Bronchial epithelial cell (primary cell): ENCODE results near the gene PDAP1. TPM values are rescaled to one million over a fixed set of nuclear protein-coding genes. Genes with fewer than 3 reads are reported as not detected.

Experiments
- DNase-seq: peaks from one replicate; pipeline ENCODE4 v3.0.0-alpha.2; 2010; ENCODE audit warnings: low read depth
- FAIRE-seq: peaks from 2 replicates; lab custom pipeline; 2011; peaks lifted over from hg19 to GRCh38; lab: Jason Lieb, UNC
- H3K27me3 ChIP-seq: 2 replicates; pipeline ENCODE4 v1.5.1; 2011; ENCODE audit warnings: low read length; ENCODE audit not compliant: control insufficient read depth, insufficient read depth
- H3K36me3 ChIP-seq: 2 replicates; pipeline ENCODE4 v1.5.1; 2011; ENCODE audit warnings: low read length; ENCODE audit not compliant: control insufficient read depth, insufficient read depth
- H3K4me3 ChIP-seq: 2 replicates; pipeline ENCODE4 v1.5.1; 2011; ENCODE audit warnings: mild to moderate bottlenecking, low read depth, low read length, control low read depth
- total RNA-seq: library from RNA; depleted of rRNA; stranded (reverse); fragments of >200 nt; gene quantifications from 2 replicates; pipeline ENCODE4 v1.2.1, GENCODE V29; 2014
- TF ChIP-seq, protein P1 (sequence below): IDR thresholded peaks from 2 replicates; pipeline ENCODE4 v1.5.1; 2011; ENCODE audit warnings: mild to moderate bottlenecking, moderate library complexity, low read length, control low read depth, inconsistent platforms; ENCODE audit not compliant: insufficient read depth, severe bottlenecking

The PDAP1 gene
- total RNA-seq, 1 donor from 2014 or later: 38.2 TPM

DNA sequence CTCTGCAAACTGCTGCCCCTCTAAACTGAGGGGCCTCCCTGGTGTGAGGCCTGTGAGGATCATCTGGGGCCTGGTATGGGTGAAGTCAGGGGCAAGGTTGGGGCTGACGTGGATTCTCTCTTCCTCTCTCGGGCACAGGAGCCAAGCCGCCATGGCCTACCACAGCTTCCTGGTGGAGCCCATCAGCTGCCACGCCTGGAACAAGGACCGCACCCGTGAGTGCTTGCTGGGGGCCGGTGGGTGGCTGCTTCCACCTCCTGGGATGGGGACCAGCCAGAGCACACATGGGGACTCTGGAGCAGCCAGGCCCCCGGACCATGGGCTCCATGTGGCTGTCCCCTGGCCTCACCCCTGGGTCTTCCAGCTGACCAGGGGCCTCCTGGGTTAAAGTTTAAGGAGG is 22.8 kb downstream of the PDAP1 start:
- peaks cover 44% of the 10 kb centered on the region for H3K36me3 ChIP-seq
- DNase-seq (no peak), FAIRE-seq (no peak)
- TF ChIP-seq, protein P1, sequence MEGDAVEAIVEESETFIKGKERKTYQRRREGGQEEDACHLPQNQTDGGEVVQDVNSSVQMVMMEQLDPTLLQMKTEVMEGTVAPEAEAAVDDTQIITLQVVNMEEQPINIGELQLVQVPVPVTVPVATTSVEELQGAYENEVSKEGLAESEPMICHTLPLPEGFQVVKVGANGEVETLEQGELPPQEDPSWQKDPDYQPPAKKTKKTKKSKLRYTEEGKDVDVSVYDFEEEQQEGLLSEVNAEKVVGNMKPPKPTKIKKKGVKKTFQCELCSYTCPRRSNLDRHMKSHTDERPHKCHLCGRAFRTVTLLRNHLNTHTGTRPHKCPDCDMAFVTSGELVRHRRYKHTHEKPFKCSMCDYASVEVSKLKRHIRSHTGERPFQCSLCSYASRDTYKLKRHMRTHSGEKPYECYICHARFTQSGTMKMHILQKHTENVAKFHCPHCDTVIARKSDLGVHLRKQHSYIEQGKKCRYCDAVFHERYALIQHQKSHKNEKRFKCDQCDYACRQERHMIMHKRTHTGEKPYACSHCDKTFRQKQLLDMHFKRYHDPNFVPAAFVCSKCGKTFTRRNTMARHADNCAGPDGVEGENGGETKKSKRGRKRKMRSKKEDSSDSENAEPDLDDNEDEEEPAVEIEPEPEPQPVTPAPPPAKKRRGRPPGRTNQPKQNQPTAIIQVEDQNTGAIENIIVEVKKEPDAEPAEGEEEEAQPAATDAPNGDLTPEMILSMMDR: no peak
- H3K4me3 ChIP-seq: no peak overlapping the region
- no peaks in the 10 kb centered on the region for H3K27me3 ChIP-seq

DNA sequence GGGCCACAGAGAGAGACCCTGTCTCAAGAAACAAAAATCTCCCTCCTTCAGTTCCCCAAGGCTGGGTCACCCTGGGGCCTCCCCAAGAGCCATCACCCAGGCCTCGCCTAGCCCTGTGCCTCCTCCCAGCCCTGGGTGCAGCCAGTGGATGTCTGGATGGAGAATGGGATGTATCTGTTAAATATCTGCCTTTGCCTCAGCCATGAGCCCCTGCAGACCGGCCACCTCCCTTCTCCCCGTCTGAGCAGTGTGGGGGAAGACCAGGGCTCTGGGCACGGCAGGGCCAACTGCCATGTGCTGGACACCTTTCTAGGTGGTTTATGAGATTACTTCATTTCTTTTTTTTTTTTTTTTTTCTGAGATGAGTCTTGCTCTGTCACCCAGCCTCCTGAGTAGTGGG is 23.9 kb downstream of the PDAP1 start:
- DNase-seq (no peak), FAIRE-seq (no peak)
- TF ChIP-seq, protein P1: no peak
- H3K4me3 ChIP-seq: no peak overlapping the region
- H3K27me3 ChIP-seq: no peaks in the 10 kb centered on the region
- H3K36me3 ChIP-seq: peaks cover 45% of the 10 kb centered on the region

DNA sequence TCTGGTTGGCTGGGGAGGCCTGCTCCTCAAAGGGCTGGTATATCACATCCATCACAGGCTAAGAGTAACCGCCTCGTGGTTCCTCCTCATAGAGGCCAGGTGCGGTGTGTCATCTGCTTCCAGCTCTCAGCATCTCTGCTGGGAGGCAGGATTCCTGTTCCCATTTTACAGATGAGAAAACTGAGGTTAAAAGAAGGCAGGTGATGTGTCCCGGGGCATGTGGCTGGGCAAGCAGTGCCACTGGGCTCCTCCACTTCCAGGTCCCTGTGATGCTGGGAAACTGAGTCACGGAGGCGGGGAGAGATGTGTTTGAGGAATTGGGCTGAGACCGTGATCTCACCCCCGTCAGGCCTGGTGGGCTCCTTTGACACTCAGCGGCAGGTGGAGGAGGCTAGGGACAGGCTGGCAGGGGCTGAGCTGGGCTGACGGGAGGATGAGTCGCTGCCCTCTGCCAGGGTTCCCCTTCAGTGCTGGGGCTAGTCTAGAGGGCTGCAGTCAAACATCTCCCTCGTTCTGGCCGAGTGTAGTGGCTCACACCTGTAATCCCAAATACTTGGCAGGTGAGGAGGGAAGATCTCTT is 24.5 kb downstream of the PDAP1 start:
- DNase-seq: no peak
- TF ChIP-seq, protein P1: no peak
- Histone ChIP-seq H3K27me3 (no peaks in the 10 kb centered on the region), H3K36me3 (peaks cover 43% of the 10 kb centered on the region), H3K4me3 (no peak overlapping the region)
- FAIRE-seq: no peak

DNA sequence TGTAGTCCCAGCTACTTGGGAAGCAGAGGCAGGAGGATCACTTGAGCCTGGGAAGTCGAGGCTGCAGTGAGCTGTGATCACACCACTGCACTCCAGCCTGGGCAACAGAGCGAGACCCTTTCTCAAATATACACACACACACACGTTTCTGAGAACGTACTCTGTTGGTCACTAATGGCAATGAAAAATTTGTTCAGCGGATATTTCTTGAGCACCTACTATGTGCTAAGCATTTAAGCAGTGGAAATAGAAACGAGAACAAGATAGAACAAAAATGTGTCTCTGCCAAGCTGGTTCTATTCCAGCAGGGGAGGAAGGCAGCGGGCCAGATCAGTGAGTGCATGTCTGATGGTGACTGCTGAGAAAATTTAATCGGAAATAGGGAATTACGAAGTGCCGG is 25.2 kb downstream of the PDAP1 start:
- DNase-seq: no peak
- no peak for FAIRE-seq
- Histone ChIP-seq H3K27me3 (no peaks in the 10 kb centered on the region), H3K36me3 (peaks cover 42% of the 10 kb centered on the region), H3K4me3 (no peak overlapping the region)
- TF ChIP-seq, protein P1: no peak

DNA sequence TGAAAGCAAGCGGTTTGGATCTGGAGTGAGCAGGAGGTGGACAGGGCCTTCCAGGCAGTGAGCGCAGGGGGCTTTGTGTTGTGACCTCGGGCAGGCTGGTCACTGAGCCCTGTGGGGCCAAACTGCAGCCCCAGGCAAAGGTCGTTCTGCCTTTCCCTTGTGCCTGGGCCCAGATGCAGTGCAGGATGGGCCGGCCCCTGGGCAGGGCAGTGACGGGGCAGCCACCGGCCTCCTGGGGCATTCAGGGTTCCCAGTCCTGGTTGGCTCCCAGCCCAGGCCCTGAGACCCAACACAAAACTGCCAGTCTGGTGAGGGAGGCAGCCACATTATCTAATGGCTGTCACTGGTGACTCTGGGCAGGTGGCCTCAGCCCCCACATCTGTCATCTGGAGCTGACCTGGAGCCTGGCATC is 26.7 kb downstream of the PDAP1 start:
- no peak for FAIRE-seq
- DNase-seq: no peak
- H3K4me3 ChIP-seq: no peak overlapping the region
- H3K36me3 ChIP-seq: peaks cover 37% of the 10 kb centered on the region
- H3K27me3 ChIP-seq: no peaks in the 10 kb centered on the region
- TF ChIP-seq, protein P1: no peak

DNA sequence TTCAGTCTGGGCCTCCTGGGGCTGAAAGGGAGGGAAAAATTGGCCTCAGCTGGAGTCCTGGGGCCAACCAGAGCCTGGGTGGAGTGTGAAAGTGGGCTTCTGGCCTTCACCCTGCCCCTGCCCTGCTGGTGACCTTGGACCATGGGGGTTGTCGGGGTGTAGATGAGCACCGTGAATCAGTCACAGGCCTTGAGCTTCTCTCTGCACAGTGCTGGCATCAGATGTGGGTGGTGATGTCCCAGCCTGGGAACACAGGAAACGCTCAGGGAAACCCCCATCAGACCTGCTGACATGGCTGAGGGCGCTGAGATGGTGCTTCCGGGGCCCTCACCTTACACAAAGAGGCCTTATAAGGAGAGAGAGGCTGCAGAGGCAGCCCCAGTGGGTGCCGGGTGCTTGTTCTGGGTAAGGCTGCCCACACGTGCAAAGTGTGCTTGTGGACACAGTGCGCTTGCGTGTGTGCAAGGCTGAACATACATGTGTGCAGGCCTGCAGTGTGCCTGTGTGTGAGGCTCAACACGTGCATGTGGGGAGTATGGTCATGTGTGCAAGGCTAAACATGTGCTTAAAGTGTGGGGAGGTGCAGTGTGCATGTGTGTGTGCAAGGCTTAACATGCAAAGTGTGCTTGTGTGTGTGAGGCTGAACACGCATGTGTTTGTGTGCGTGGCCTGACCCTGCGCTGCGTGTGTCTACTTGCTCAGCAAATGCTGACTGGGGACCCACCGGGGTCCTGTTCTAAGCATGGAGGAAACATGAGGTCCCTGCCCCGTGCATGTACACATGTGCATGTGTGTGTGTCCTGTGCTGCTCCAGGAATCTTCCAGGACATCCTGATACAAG is 27.4 kb downstream of the PDAP1 start:
- Histone ChIP-seq H3K4me3 (no peak overlapping the region), H3K36me3 (peaks cover 32% of the 10 kb centered on the region), H3K27me3 (no peaks in the 10 kb centered on the region)
- TF ChIP-seq, protein P1: no peak
- DNase-seq: no peak
- FAIRE-seq: no peak
